ENCODE results near the gene BUB1. TPM values are rescaled to one million over a fixed set of nuclear protein-coding genes. Genes with fewer than 3 reads are reported as not detected.

BUB1 gene
- total and polyA plus RNA-seq, 2 donors (not counting 1 experiment from before 2014, with no cell fraction given) = 9.9 to 11.2 TPM

DNA sequence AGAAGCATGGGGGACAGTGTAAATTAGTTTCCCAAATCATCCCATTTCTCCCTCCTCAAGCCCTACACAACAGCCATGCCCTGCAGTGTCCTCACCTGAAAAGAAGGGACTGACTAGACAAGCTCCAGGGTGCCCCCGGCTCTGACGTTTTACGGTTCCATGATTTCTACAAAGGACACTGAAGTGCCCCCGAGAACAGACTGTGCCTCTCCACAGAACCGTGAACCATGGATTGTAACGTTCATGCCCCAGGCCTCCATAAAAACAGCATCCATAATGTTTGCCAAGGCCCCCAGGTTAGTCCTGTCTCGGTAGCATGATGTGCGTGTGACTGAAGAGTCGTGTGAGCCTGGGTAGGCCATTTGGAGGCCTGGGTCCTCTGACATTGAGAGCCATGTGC lies 47.5 kb upstream of the BUB1 start:
- no peak for DNase-seq (ENCODE audit: low read depth in 2 of 2)
- H3K4me3 ChIP-seq (replicated peaks in 1 of 4; ENCODE audit: control extremely low read depth in 1 of 4, insufficient read depth in 1 of 4, low read depth in 3 of 4, low read length in 4 of 4) = no peak overlapping the region
- H3K9ac ChIP-seq (ENCODE audit: insufficient read depth, low read length) = no peak overlapping the region
- H3K27ac ChIP-seq (ENCODE audit: insufficient read depth, low read length) = no peak overlapping the region
- no peaks in the 10 kb centered on the region for H4K20me1 ChIP-seq (ENCODE audit: control insufficient read depth, extremely low read depth, insufficient read depth, low read length)
- H3K4me1 ChIP-seq (ENCODE audit: control insufficient read depth, extremely low read depth, insufficient read depth, low read length) = no peaks in the 10 kb centered on the region
- TF ChIP-seq EZH2 (IDR thresholded peaks at IDR 0.05; ENCODE audit: low read length, missing control alignments) = no peak
- TF ChIP-seq, protein P1, sequence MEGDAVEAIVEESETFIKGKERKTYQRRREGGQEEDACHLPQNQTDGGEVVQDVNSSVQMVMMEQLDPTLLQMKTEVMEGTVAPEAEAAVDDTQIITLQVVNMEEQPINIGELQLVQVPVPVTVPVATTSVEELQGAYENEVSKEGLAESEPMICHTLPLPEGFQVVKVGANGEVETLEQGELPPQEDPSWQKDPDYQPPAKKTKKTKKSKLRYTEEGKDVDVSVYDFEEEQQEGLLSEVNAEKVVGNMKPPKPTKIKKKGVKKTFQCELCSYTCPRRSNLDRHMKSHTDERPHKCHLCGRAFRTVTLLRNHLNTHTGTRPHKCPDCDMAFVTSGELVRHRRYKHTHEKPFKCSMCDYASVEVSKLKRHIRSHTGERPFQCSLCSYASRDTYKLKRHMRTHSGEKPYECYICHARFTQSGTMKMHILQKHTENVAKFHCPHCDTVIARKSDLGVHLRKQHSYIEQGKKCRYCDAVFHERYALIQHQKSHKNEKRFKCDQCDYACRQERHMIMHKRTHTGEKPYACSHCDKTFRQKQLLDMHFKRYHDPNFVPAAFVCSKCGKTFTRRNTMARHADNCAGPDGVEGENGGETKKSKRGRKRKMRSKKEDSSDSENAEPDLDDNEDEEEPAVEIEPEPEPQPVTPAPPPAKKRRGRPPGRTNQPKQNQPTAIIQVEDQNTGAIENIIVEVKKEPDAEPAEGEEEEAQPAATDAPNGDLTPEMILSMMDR (conservative IDR thresholded peaks at IDR 0.05 in 1 of 2, IDR thresholded peaks at IDR 0.05 in 1 of 2; ENCODE audit: low read depth in 1 of 2, low read length in 2 of 2) = no peak
- H3K4me2 ChIP-seq (ENCODE audit: extremely low read depth, insufficient read depth, low read length) = no peak overlapping the region
- no peaks in the 10 kb centered on the region for H3K36me3 ChIP-seq (ENCODE audit: control insufficient read depth, insufficient read depth, low read length)
- no peaks in the 10 kb centered on the region for H3K9me3 ChIP-seq (ENCODE audit: control insufficient read depth, insufficient read depth, low read depth, low read length)
- H2AFZ ChIP-seq (ENCODE audit: low read length) = no peak overlapping the region
- H3K79me2 ChIP-seq (ENCODE audit: control insufficient read depth, insufficient read depth, low read length) = no peaks in the 10 kb centered on the region
- H3K27me3 ChIP-seq (ENCODE audit: control insufficient read depth, insufficient read depth, low read length) = peaks cover 31% of the 10 kb centered on the region

DNA sequence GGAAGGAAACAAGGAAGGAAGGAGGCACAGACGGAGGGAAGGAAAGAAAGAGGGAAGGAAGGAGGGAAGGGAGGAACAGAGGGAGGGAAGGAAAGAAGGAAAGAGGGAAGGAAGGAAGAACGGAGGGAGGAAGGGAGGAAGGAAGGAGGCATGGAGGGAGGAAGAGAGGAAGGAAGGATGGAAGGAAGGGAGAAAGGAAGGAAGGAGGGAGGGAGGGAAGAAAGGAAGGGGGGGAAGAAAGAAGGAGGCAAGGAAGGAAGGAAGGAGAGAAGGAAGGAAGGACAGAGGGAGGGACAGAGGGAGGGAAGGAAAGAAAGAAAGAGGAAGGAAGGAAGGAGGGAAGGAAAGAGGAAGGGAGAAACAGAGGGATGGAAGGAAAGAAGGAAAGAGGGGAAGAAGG lies 47.0 kb upstream of the BUB1 start:
- Histone ChIP-seq H3K27ac (ENCODE audit: insufficient read depth, low read length) (no peak overlapping the region), H3K4me1 (ENCODE audit: control insufficient read depth, extremely low read depth, insufficient read depth, low read length) (no peaks in the 10 kb centered on the region), H3K4me3 (replicated peaks in 1 of 4; ENCODE audit: control extremely low read depth in 1 of 4, insufficient read depth in 1 of 4, low read depth in 3 of 4, low read length in 4 of 4) (no peak overlapping the region), H3K9me3 (ENCODE audit: control insufficient read depth, insufficient read depth, low read depth, low read length) (no peaks in the 10 kb centered on the region), H2AFZ (ENCODE audit: low read length) (no peak overlapping the region), H3K9ac (ENCODE audit: insufficient read depth, low read length) (no peak overlapping the region), H3K79me2 (ENCODE audit: control insufficient read depth, insufficient read depth, low read length) (no peaks in the 10 kb centered on the region), H3K4me2 (ENCODE audit: extremely low read depth, insufficient read depth, low read length) (no peak overlapping the region), H3K27me3 (ENCODE audit: control insufficient read depth, insufficient read depth, low read length) (peaks cover 31% of the 10 kb centered on the region), H4K20me1 (ENCODE audit: control insufficient read depth, extremely low read depth, insufficient read depth, low read length) (no peaks in the 10 kb centered on the region), H3K36me3 (ENCODE audit: control insufficient read depth, insufficient read depth, low read length) (no peaks in the 10 kb centered on the region)
- TF ChIP-seq, protein P1 (conservative IDR thresholded peaks at IDR 0.05 in 1 of 2, IDR thresholded peaks at IDR 0.05 in 1 of 2; ENCODE audit: low read depth in 1 of 2, low read length in 2 of 2) = no peak
- TF ChIP-seq EZH2 (IDR thresholded peaks at IDR 0.05; ENCODE audit: low read length, missing control alignments) = no peak
- no peak for DNase-seq (ENCODE audit: low read depth in 2 of 2)

DNA sequence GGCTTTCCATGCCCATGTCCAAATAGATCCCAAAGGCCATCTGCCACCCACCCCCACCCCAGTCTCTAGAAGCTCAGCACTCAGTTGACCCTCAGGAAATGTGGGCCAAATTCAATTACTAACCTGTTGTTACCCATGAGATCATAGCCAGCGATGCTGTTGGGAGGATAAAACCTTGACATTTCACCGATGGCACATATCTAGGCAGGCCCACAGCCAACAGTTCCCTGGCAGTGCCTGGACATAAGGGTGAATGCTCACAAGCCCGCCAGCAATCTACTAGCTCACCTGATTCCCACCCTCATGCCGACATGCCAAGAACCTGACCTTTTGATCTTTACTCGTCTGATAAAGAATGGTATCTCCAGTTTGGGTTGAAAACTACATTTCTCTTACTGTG lies 42.7 kb upstream of the BUB1 start:
- no peaks in the 10 kb centered on the region for H4K20me1 ChIP-seq (ENCODE audit: control insufficient read depth, extremely low read depth, insufficient read depth, low read length)
- H3K4me3 ChIP-seq (replicated peaks in 1 of 4; ENCODE audit: control extremely low read depth in 1 of 4, insufficient read depth in 1 of 4, low read depth in 3 of 4, low read length in 4 of 4) = no peak overlapping the region
- TF ChIP-seq EZH2 (IDR thresholded peaks at IDR 0.05; ENCODE audit: low read length, missing control alignments) = no peak
- TF ChIP-seq, protein P1 (conservative IDR thresholded peaks at IDR 0.05 in 1 of 2, IDR thresholded peaks at IDR 0.05 in 1 of 2; ENCODE audit: low read depth in 1 of 2, low read length in 2 of 2) = no peak
- H3K27ac ChIP-seq (ENCODE audit: insufficient read depth, low read length) = no peak overlapping the region
- DNase-seq (ENCODE audit: low read depth in 2 of 2) = no peak
- peaks cover 21% of the 10 kb centered on the region for H3K27me3 ChIP-seq (ENCODE audit: control insufficient read depth, insufficient read depth, low read length)
- H3K36me3 ChIP-seq (ENCODE audit: control insufficient read depth, insufficient read depth, low read length) = no peaks in the 10 kb centered on the region
- no peaks in the 10 kb centered on the region for H3K4me1 ChIP-seq (ENCODE audit: control insufficient read depth, extremely low read depth, insufficient read depth, low read length)
- no peak overlapping the region for H3K9ac ChIP-seq (ENCODE audit: insufficient read depth, low read length)
- H3K79me2 ChIP-seq (ENCODE audit: control insufficient read depth, insufficient read depth, low read length) = no peaks in the 10 kb centered on the region
- no peak overlapping the region for H2AFZ ChIP-seq (ENCODE audit: low read length)
- no peaks in the 10 kb centered on the region for H3K9me3 ChIP-seq (ENCODE audit: control insufficient read depth, insufficient read depth, low read depth, low read length)
- H3K4me2 ChIP-seq (ENCODE audit: extremely low read depth, insufficient read depth, low read length) = no peak overlapping the region
